ENCODE measurements around the gene OSCP1. TPM values are rescaled to one million over a fixed set of nuclear protein-coding genes. Genes with fewer than 3 reads are reported as not detected.

Gene OSCP1, protein sequence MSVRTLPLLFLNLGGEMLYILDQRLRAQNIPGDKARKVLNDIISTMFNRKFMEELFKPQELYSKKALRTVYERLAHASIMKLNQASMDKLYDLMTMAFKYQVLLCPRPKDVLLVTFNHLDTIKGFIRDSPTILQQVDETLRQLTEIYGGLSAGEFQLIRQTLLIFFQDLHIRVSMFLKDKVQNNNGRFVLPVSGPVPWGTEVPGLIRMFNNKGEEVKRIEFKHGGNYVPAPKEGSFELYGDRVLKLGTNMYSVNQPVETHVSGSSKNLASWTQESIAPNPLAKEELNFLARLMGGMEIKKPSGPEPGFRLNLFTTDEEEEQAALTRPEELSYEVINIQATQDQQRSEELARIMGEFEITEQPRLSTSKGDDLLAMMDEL
- 2.8 and 3.2 TPM in 2 replicates for total RNA-seq (2021)
- long read RNA-seq, transcript OSCP1-201 (10 exons, 1,455 nt), result major isoform, 16 of 20 reads
- long read RNA-seq, partial matches to known transcripts, result 0 of 20 reads
- long read RNA-seq, other reads (novel, unspliced or antisense), result 2 of 20 reads

DNA sequence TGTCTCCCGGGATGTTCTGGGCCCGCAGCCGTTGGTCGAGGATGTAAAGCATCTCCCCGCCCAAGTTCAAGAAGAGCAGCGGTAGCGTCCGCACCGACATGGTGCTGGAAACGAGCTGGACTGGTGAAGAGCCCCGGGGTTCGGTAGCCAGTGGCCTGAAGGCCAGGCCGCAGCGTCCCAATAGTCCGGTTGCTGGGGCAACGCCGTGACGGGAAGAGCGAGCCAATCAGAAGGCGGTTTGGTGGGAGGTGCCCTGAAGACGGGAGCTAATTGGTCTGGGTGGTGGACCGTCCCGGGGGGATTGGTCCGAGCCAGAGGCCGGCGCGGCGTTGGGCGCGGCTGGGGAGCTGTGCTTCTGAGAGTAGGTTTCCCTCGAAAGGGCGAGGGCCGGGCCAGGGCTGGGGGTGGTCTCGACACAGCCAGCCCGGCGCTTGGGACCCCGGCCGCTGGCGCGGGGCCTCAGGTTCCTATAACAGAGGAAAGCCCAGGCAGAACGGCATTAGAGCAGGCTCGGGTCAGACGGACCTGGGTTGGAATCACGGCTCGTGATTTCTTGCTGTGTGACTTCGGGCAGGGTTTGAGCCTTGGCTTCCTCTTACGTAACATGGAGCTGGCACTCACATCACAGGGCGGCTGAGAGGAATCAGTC lies at the start of gene OSCP1:
OSCP1 (minus strand) TSS at position 182 of the 649 bp plus-strand sequence; CDS start at position 100, 82 bp downstream.
- Histone ChIP-seq H3K27me3 (ENCODE audit: insufficient read depth, low read length) (no peaks in the 10 kb centered on the region), H4K5ac (ENCODE audit: insufficient read length, low read depth, low read length) (no peak within 1 kb of the TSS), H3K4me1 (ENCODE audit: insufficient read depth, low read length) (no peaks in the 10 kb centered on the region), H4K20me1 (ENCODE audit: control insufficient read depth, insufficient read depth, insufficient read length) (no peaks in the 10 kb centered on the region), H3K56ac (ENCODE audit: insufficient read length, low read depth, low read length) (no peak within 1 kb of the TSS), H2BK20ac (ENCODE audit: low read depth, low read length, poor library complexity, severe bottlenecking) (no peak within 1 kb of the TSS), H3K4me2 (ENCODE audit: insufficient read depth, insufficient read length, low read length) (peak within 1 kb of the TSS; percentile 44), H2BK5ac (ENCODE audit: insufficient read length, low read length) (no peak within 1 kb of the TSS), H3K4ac (ENCODE audit: low read depth, low read length) (no peak within 1 kb of the TSS), H2BK12ac (ENCODE audit: insufficient read length, low read depth, low read length) (no peak within 1 kb of the TSS), H3K23ac (ENCODE audit: insufficient read length, low read depth, low read length) (no peak within 1 kb of the TSS), H3K9me3 (ENCODE audit: control insufficient read depth, low read depth, low read length) (no peaks in the 10 kb centered on the region), H3K18ac (ENCODE audit: insufficient read length, low read depth, low read length) (no peak within 1 kb of the TSS), H2AK5ac (ENCODE audit: insufficient read length, low read length) (no peak within 1 kb of the TSS), H3K9ac (ENCODE audit: extremely low read depth, insufficient read length, low read length) (peak within 1 kb of the TSS; percentile 40), H2BK15ac (ENCODE audit: low read depth, low read length) (no peak within 1 kb of the TSS), H3K23me2 (ENCODE audit: insufficient read length, low read depth, low read length, poor library complexity, severe bottlenecking) (peaks cover 9% of the 10 kb centered on the region), H4K91ac (ENCODE audit: insufficient read length, low read depth, low read length) (no peak within 1 kb of the TSS), H3K27ac (ENCODE audit: insufficient read length, low read depth, low read length) (no peak within 1 kb of the TSS), H3K79me1 (ENCODE audit: insufficient read depth, low read depth, low read length, poor library complexity, severe bottlenecking) (no peaks in the 10 kb centered on the region), H3K14ac (ENCODE audit: insufficient read depth, low read length) (peak within 1 kb of the TSS; percentile 82; the same call in 1 of the 2 replicates), H3K79me2 (ENCODE audit: insufficient read depth, low read length) (no peaks in the 10 kb centered on the region), H2AFZ (ENCODE audit: low read length) (no peak within 1 kb of the TSS), H4K8ac (replicated peaks; ENCODE audit: insufficient read length, low read depth, low read length) (no peak within 1 kb of the TSS), H2BK120ac (ENCODE audit: low read depth, low read length, poor library complexity, severe bottlenecking) (no peak within 1 kb of the TSS), H3T11ph (ENCODE audit: low read length) (no peak within 1 kb of the TSS)
- peak within 1 kb of the TSS; percentile 85 to 96 (median 86); a peak in 6 of 7 replicates for H3K27ac Mint-ChIP-seq
- no peaks in the 10 kb centered on the region; a peak in 1 of 5 replicates for H3K9me3 Mint-ChIP-seq
- H3K27me3 Mint-ChIP-seq (ENCODE audit: low read depth), result peaks cover 1% of the 10 kb centered on the region; the same call in 1 of the 2 replicates
- H3K36me3 Mint-ChIP-seq (ENCODE audit: insufficient read depth in 1 of 3, low read depth in 3 of 3), result peaks cover 6 to 11% (median 8%) of the 10 kb centered on the region in 3 experiments; a peak in 5 of 7 replicates
- peak within 1 kb of the TSS; percentile 68 to 81 for H3K4me3 Mint-ChIP-seq
- H3K4me1 Mint-ChIP-seq, result peaks cover 10 to 15% of the 10 kb centered on the region in 2 experiments
- WGBS (ENCODE audit: extremely low coverage, insufficient read length, low lambda C conversion rate), result no CpG with 5 or more reads among the region's 48 CpGs
- TF ChIP-seq, protein P1, sequence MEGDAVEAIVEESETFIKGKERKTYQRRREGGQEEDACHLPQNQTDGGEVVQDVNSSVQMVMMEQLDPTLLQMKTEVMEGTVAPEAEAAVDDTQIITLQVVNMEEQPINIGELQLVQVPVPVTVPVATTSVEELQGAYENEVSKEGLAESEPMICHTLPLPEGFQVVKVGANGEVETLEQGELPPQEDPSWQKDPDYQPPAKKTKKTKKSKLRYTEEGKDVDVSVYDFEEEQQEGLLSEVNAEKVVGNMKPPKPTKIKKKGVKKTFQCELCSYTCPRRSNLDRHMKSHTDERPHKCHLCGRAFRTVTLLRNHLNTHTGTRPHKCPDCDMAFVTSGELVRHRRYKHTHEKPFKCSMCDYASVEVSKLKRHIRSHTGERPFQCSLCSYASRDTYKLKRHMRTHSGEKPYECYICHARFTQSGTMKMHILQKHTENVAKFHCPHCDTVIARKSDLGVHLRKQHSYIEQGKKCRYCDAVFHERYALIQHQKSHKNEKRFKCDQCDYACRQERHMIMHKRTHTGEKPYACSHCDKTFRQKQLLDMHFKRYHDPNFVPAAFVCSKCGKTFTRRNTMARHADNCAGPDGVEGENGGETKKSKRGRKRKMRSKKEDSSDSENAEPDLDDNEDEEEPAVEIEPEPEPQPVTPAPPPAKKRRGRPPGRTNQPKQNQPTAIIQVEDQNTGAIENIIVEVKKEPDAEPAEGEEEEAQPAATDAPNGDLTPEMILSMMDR (conservative IDR thresholded peaks at IDR 0.05), result no peak; the same call in 2 of the 3 replicates
- peak; percentile 96 for DNase-seq
